K562 (cell line): ENCODE results near the gene HAVCR1. TPM values are rescaled to one million over a fixed set of nuclear protein-coding genes. Genes with fewer than 3 reads are reported as not detected.

ENCODE experiments used
- ATAC-seq: fragments of 200-7000 bp; cut with Tn5 transposase; 3 replicates; pipeline ENCODE4 v1.9.1; 2020; ENCODE audit warnings: moderate library complexity
- BruUV-seq: library from RNA; stranded (reverse); fragments of 400-500 nt; replicated peaks from 2 replicates; lab custom pipeline; 2021; lab: Mats Ljungman, UMichigan
- CTCF ChIA-PET: fragments of 300-600 bp; formaldehyde crosslinking; extraction: SDS; loops from one replicate; lab custom pipeline; 2021; ENCODE audit warnings: low intra/inter-chr PET ratio; lab: Yijun Ruan, JAX
- POLR2A ChIA-PET: fragments of 300-600, 350-650 bp; sonication (Branson Sonifier 250); formaldehyde crosslinking; extraction: SDS; loops from one replicate; lab custom pipeline; 2021; ENCODE audit warnings: antibody characterized with exemption, inconsistent platforms; lab: Yijun Ruan, JAX
- DNase-seq, 4 experiments: peaks; one replicate each; pipeline versions ENCODE4 v3.0.0 to v3.0.0-alpha.2; 2011 to 2018; ENCODE audit warnings: low spot score in 3 of 4, mixed read lengths in 3 of 4; ENCODE audit errors: extremely low read depth in 1 of 4
- FAIRE-seq: peaks from 2 replicates; lab custom pipeline; 2011; peaks lifted over from hg19 to GRCh38; lab: Jason Lieb, UNC
- H2AFZ ChIP-seq: 2 replicates; pipeline ENCODE4 v1.6.0; 2011; ENCODE audit warnings: low read depth, low read length, control low read depth, inconsistent platforms
- H3K27ac ChIP-seq: fragments of 200-600 bp; 3 replicates; pipeline ENCODE4 v1.8.0; 2011; ENCODE audit warnings: low read depth, mild to moderate bottlenecking, control low read depth, inconsistent platforms, low read length, moderate library complexity, mixed read lengths; ENCODE audit errors: extremely low read depth
- H3K27me3 ChIP-seq, 2 experiments: fragments of 300-600 bp in 1 of 2; 2 replicates in 1 of 2; 3 replicates in 1 of 2; pipeline versions ENCODE4 v1.6.0 to v1.8.0; 2011; ENCODE audit warnings: inconsistent platforms in 2 of 2, low read length in 2 of 2, mild to moderate bottlenecking in 1 of 2, mixed read lengths in 1 of 2, moderate library complexity in 1 of 2; ENCODE audit not compliant: control insufficient read depth in 2 of 2, insufficient read depth in 2 of 2
- H3K36me3 ChIP-seq: fragments of 300-600 bp; 3 replicates; pipeline ENCODE4 v1.8.0; 2011; ENCODE audit warnings: mild to moderate bottlenecking, low read length, inconsistent platforms; ENCODE audit not compliant: control insufficient read depth, insufficient read depth
- H3K4me1 ChIP-seq, 2 experiments: fragments of 200-600 bp in 1 of 2; replicated peaks in 1 of 2; 2 replicates in 1 of 2; 3 replicates in 1 of 2; pipeline versions ENCODE4 v1.5.1 to v1.8.0; 2011; ENCODE audit warnings: inconsistent platforms in 2 of 2, low read length in 2 of 2, mild to moderate bottlenecking in 1 of 2, mixed read lengths in 1 of 2, moderate library complexity in 1 of 2; ENCODE audit not compliant: control insufficient read depth in 2 of 2, insufficient read depth in 2 of 2
- H3K4me2 ChIP-seq: 2 replicates; pipeline ENCODE4 v1.6.1; 2011; ENCODE audit warnings: low read length, control low read depth, inconsistent platforms, mixed read lengths; ENCODE audit not compliant: insufficient read depth
- H3K4me3 ChIP-seq: fragments of 200-600 bp; sonication (generic), shearing (Covaris generic); 2 replicates; pipeline ENCODE4 v1.5.1; 2016; ENCODE audit warnings: control low read depth, inconsistent platforms
- H3K79me2 ChIP-seq: fragments of 200-600 bp; 3 replicates; pipeline ENCODE4 v1.8.0; 2011; ENCODE audit warnings: low read length, inconsistent platforms; ENCODE audit not compliant: control insufficient read depth, insufficient read depth
- H3K9ac ChIP-seq, 2 experiments: 2 replicates each; pipeline versions ENCODE4 v1.6.0 to v1.6.1; 2011; ENCODE audit warnings: low read depth in 2 of 2, low read length in 2 of 2, control low read depth in 1 of 2, inconsistent platforms in 1 of 2, mild to moderate bottlenecking in 1 of 2, mixed read lengths in 1 of 2; ENCODE audit not compliant: insufficient read depth in 1 of 2
- H3K9me1 ChIP-seq: one replicate; pipeline ENCODE4 v1.6.0; 2011; ENCODE audit warnings: inconsistent platforms, mild to moderate bottlenecking, low read length, moderate library complexity; ENCODE audit not compliant: control insufficient read depth, insufficient read depth
- H3K9me3 ChIP-seq: replicated peaks from 2 replicates; pipeline ENCODE4 v1.5.1; 2011; ENCODE audit warnings: low read depth, low read length, inconsistent platforms; ENCODE audit not compliant: control insufficient read depth, insufficient read depth
- H4K20me1 ChIP-seq: replicated peaks from 2 replicates; pipeline ENCODE4 v1.6.1; 2011; ENCODE audit warnings: low read length, inconsistent platforms, mixed read lengths; ENCODE audit not compliant: control insufficient read depth, insufficient read depth
- BDP1 ChIP-seq: IDR thresholded peaks from 3 replicates; pipeline ENCODE4 v1.6.1; 2011; ENCODE audit not compliant: insufficient read length, insufficient read depth
- C11orf30 ChIP-seq: fragments of 450-650 bp; IDR thresholded peaks from 2 replicates; pipeline ENCODE4 v1.6.1; 2016; ENCODE audit warnings: low read depth, mild to moderate bottlenecking
- CBFA2T3 ChIP-seq: fragments of 450-650 bp; IDR thresholded peaks from 2 replicates; pipeline ENCODE4 v1.6.1; 2017
- CBX5 ChIP-seq: IDR thresholded peaks from 2 replicates; pipeline ENCODE4 v1.6.1; 2014; ENCODE audit warnings: low read depth, borderline replicate concordance
- DEAF1 ChIP-seq: fragments of 450-650 bp; formaldehyde crosslinking; IDR thresholded peaks from 2 replicates; pipeline ENCODE4 v1.4.0; 2020; ENCODE audit warnings: mild to moderate bottlenecking, moderate library complexity
- RBBP5 ChIP-seq: fragments of 200-600 bp; sonication (generic); IDR thresholded peaks from 2 replicates; pipeline ENCODE4 v1.6.1; 2012; ENCODE audit warnings: borderline replicate concordance, mild to moderate bottlenecking, low read length, control low read depth, inconsistent platforms; ENCODE audit not compliant: insufficient read depth, poor library complexity, severe bottlenecking
- TAF9B ChIP-seq: fragments of 450-650 bp; IDR thresholded peaks from 2 replicates; pipeline ENCODE4 v1.6.1; 2018; ENCODE audit warnings: mild to moderate bottlenecking; ENCODE audit not compliant: partially characterized antibody
- THAP12 ChIP-seq: fragments of 250-450 bp; sonication (Bioruptor Pico); IDR thresholded peaks from 2 replicates; pipeline ENCODE4 v1.9.0; 2021; ENCODE audit warnings: mild to moderate bottlenecking, inconsistent platforms
- WGBS: fragments of 100-300 bp; shearing (Covaris generic); methylation state at CpG from one replicate; pipeline ENCODE4 v1.1.6; 2016; ENCODE audit warnings: low coverage, mixed read lengths; ENCODE audit not compliant: insufficient coverage; ENCODE audit errors: missing lambda C conversion rate; 5-methylcytosine and 5-hydroxymethylcytosine counted together
- in situ Hi-C: fragments of 300-500 bp; cut with MboI; formaldehyde crosslinking; loops from 4 replicates; pipeline ENCODE4 v1.15.0; 2018; ENCODE audit warnings: inconsistent platforms, mixed read lengths
- intact Hi-C: fragments of 100-400 bp; cut with micrococcal nuclease; formaldehyde crosslinking; loops from 2 replicates; pipeline ENCODE4 v1.14.2; 2022
- polyA plus RNA-seq, 8 experiments: library from polyadenylated mRNA; depleted of rRNA in 4 of 8; stranded (reverse) in 5 of 8; unstranded in 3 of 8; fragments of >200 nt; fragmentation: Nextera tagmentation in 2 of 8; fragmentation: Illumina TruSeq in 1 of 8; extraction: Ambion mirVana in 2 of 8; extraction: Trizol in 1 of 8; gene quantifications; 2 replicates each; pipeline versions ENCODE4 v1.2.1 to v1.2.3, GENCODE V29; 2011 to 2014; ENCODE audit warnings: inconsistent platforms in 1 of 8, missing spikeins in 1 of 8
- total RNA-seq, 7 experiments: library from RNA; depleted of rRNA in 6 of 7; stranded (reverse); fragments of >200 nt in 6 of 7; fragmentation: Illumina TruSeq in 2 of 7; extraction: Trizol in 2 of 7; gene quantifications; 2 replicates each; pipeline versions ENCODE4 v1.2.1 to v1.2.3, GENCODE V29; 2011 to 2021; ENCODE audit warnings: low replicate concordance in 1 of 7
- TF ChIP-seq, protein P1 (sequence below), 2 experiments: fragments of 250-450 bp in 1 of 2; fragments of 450-650 bp in 1 of 2; sonication (Bioruptor Pico) in 1 of 2; IDR thresholded peaks; 2 replicates each; pipeline versions ENCODE4 v1.6.1 to v1.8.0; 2016 to 2021; ENCODE audit warnings: mild to moderate bottlenecking in 2 of 2, moderate library complexity in 2 of 2, missing compliant biosample characterization in 1 of 2, missing genetic modification characterization in 1 of 2

HAVCR1 gene
- total and polyA plus RNA-seq, 9 of the 15 experiments (the other 6 are each of a cell fraction or from before 2014, with no cell fraction given): 0.04 TPM; not detected in 8

DNA sequence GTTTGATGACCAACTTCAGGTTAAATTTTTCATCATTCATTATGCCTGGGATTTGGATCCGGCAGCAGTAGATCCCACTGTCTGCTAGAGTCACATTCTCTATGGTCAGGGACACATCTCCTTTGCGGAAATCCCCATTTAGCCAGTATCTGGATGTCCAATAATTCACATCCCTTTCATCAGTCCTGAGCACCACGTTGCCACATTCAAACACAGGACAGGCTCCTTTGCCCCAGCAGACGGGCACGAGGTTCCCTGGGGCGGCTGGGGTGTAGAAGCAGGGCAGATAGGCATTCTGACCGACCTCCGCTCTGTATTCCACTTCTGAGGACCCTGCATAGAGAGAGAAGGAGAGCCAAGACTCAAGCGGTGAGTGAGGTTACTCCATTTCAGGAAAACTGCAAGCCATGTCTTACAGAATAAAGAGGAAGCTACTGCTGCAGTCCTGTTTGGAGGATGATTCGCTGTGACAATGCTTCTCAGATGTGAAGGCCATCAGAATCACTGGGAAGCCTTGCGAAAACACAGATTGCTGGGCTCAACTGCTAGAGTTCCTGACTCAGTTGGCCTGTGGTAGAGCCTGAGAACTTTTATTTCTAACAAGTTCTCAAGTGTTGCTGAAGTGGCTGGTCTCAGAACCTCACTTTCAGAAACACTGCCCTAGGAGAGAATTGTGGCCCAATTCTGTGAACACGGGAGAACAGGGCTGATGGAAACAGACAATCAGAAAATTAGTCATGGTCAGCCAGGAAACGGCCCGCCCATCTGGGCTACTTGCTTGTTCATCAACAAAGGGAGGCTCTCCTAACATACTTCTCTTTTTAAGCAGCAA is 47.9 kb upstream of the HAVCR1 start:
- in situ Hi-C loops: no loop called here
- H3K27me3 ChIP-seq: peaks cover 6 to 11% of the 10 kb centered on the region in 2 experiments; a peak in 2 of 5 replicates
- no peaks in the 10 kb centered on the region for H4K20me1 ChIP-seq
- intact Hi-C loops: no loop called here
- H3K4me3 ChIP-seq: no peak overlapping the region
- POLR2A ChIA-PET: no interaction called here
- TF ChIP-seq, protein P1, sequence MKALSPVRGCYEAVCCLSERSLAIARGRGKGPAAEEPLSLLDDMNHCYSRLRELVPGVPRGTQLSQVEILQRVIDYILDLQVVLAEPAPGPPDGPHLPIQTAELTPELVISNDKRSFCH (CRISPR knock-in tag; IDR thresholded peaks at IDR 0.05): no peak
- TF ChIP-seq, protein P1 (tag; IDR thresholded peaks at IDR 0.05): no peak
- TF ChIP-seq TAF9B: no peak
- no peak for TF ChIP-seq CBFA2T3
- no peak for TF ChIP-seq C11orf30
- no peak for TF ChIP-seq THAP12 (CRISPR knock-in tag)
- no peak for TF ChIP-seq DEAF1 (CRISPR knock-in tag)
- no peak for TF ChIP-seq RBBP5
- no peak for TF ChIP-seq BDP1
- no peak for TF ChIP-seq CBX5
- peak; percentile 6 for FAIRE-seq
- no peaks in the 10 kb centered on the region for H3K9me3 ChIP-seq
- CTCF ChIA-PET: no interaction called here
- ATAC-seq: no peak
- no peaks in the 10 kb centered on the region for H3K36me3 ChIP-seq
- DNase-seq: no peak
- under 1% methylated on average over 14 of the region's 14 CpGs for WGBS
- no peak overlapping the region for H3K27ac ChIP-seq
- BruUV-seq: no TSS peak
- H3K9ac ChIP-seq: no peak overlapping the region
- no peaks in the 10 kb centered on the region for H3K79me2 ChIP-seq
- no peak overlapping the region for H2AFZ ChIP-seq
- no peaks in the 10 kb centered on the region for H3K4me1 ChIP-seq
- no peaks in the 10 kb centered on the region for H3K9me1 ChIP-seq
- H3K4me2 ChIP-seq: no peak overlapping the region
